Choroid plexus epithelial cell (primary cell): Measurements from ENCODE around the gene TTR.

ENCODE experiments used
- DNase-seq: peaks from one replicate; pipeline ENCODE4 v3.0.0-alpha.2; 2010; ENCODE audit warnings: low read depth
- H3K4me3 ChIP-seq: 2 replicates; pipeline ENCODE4 v1.5.1; 2011; ENCODE audit warnings: low read depth, mild to moderate bottlenecking, control low read depth, low read length, moderate library complexity
- TF ChIP-seq, protein P1 (sequence below): conservative IDR thresholded peaks from 2 replicates; pipeline ENCODE4 v1.5.1; 2011; ENCODE audit warnings: low read depth, mild to moderate bottlenecking, control low read depth, inconsistent platforms, low read length, moderate library complexity

The TTR gene

GRCh38 chr18:31555971-31556747, 35.5 kb upstream of the TTR start:
- no peak overlapping the region for H3K4me3 ChIP-seq
- TF ChIP-seq, protein P1, sequence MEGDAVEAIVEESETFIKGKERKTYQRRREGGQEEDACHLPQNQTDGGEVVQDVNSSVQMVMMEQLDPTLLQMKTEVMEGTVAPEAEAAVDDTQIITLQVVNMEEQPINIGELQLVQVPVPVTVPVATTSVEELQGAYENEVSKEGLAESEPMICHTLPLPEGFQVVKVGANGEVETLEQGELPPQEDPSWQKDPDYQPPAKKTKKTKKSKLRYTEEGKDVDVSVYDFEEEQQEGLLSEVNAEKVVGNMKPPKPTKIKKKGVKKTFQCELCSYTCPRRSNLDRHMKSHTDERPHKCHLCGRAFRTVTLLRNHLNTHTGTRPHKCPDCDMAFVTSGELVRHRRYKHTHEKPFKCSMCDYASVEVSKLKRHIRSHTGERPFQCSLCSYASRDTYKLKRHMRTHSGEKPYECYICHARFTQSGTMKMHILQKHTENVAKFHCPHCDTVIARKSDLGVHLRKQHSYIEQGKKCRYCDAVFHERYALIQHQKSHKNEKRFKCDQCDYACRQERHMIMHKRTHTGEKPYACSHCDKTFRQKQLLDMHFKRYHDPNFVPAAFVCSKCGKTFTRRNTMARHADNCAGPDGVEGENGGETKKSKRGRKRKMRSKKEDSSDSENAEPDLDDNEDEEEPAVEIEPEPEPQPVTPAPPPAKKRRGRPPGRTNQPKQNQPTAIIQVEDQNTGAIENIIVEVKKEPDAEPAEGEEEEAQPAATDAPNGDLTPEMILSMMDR: peak; percentile 74

GRCh38 chr18:31557446-31557845, 34.2 kb upstream of the TTR start:
- TF ChIP-seq, protein P1: no peak
- H3K4me3 ChIP-seq: no peak overlapping the region
- no peak for DNase-seq

More at GRCh38 chr18:31555971-31556747, 35.5 kb upstream of the TTR start:
- peak; percentile 88 for DNase-seq

GRCh38 chr18:31558567-31558966, 33.1 kb upstream of the TTR start:
- H3K4me3 ChIP-seq: no peak overlapping the region
- no peak for DNase-seq
- TF ChIP-seq, protein P1: no peak

DNA sequence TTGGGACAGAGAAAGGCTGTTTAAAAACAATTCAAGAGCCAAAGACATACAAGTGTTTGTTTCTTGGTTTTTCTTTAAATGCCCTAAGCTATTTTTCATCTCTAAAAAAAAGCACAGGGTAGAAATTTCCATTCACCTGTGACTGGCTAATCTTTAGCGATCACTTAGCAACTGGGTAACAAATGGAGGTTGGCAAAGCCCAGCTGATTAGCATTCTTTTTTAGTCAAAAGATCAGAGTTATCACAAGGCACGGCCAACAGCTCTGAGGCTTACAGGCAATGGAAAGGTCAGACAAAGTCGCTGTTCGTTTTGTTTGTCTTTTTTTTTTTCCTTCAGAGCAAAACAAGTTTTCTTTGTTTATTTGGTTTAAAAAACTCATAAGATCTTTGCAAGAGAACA, 29.0 kb upstream of the TTR start:
- DNase-seq: no peak
- no peak overlapping the region for H3K4me3 ChIP-seq
- TF ChIP-seq, protein P1: no peak

DNA sequence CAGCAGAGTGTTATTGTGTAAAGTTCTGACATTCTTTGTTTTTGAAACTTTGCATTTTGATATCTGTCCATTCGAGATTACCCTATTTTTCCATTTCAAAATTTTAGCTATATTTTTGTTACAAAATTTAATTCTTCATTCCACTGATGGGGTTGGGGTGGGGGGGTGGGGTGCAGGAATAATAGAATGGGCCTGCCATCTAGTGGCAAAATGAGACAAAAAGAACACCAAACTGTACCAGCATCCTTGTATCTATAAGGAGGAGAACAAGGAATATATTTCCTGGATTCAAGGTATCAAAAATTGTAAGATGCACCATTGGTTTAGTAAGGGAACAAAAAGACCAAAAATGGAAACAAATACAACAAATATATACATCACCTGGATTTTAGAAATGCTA, 27.9 kb upstream of the TTR start:
- TF ChIP-seq, protein P1: no peak
- peak; percentile 16 for DNase-seq
- H3K4me3 ChIP-seq: no peak overlapping the region

DNA sequence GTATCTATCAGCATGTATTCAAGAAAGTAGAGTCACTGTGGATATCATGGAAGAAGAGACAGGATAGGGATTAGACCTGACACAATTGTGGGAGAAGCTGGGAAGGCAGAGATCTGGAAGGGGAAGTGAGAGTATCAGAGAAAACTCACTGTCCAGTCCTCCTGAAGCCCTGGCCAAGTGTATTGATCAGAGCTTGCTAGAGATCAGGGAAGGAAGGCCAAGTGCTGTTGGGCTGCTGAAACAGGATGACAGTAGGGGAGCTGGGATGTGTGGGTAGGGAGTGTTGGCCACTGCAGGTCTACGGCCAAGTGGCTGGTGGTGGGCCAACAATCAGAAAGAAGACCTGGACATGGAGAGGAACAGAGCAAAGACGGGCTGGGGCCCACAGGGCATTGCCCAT, 26.3 kb upstream of the TTR start:
- no peak overlapping the region for H3K4me3 ChIP-seq
- DNase-seq: no peak
- TF ChIP-seq, protein P1: no peak
